Astrocyte (in vitro differentiated cells and primary cell): ENCODE measurements around the gene CDHR2. TPM values are rescaled to one million over a fixed set of nuclear protein-coding genes. Genes with fewer than 3 reads are reported as not detected.

ENCODE experiments used
- DNase-seq: peaks from one replicate; pipeline ENCODE4 v3.0.0-alpha.2; 2010; ENCODE audit warnings: low read depth
- FAIRE-seq: peaks from 2 replicates; lab custom pipeline; 2011; peaks lifted over from hg19 to GRCh38; lab: Jason Lieb, UNC
- H2AFZ ChIP-seq: 2 replicates; pipeline ENCODE4 v1.6.0; 2012; ENCODE audit warnings: low read depth, low read length, inconsistent platforms
- H3K27ac ChIP-seq: 2 replicates; pipeline ENCODE4 v1.5.1; 2011; ENCODE audit warnings: low read depth, low read length, inconsistent platforms
- H3K27me3 ChIP-seq: 2 replicates; pipeline ENCODE4 v1.6.0; 2011; ENCODE audit warnings: low read length, inconsistent platforms; ENCODE audit not compliant: insufficient read depth
- H3K36me3 ChIP-seq: 2 replicates; pipeline ENCODE4 v1.5.1; 2011; ENCODE audit warnings: low read length, inconsistent platforms; ENCODE audit not compliant: insufficient read depth
- H3K4me1 ChIP-seq: 2 replicates; pipeline ENCODE4 v1.5.1; 2011; ENCODE audit warnings: low read length, inconsistent platforms; ENCODE audit not compliant: insufficient read depth
- H3K4me2 ChIP-seq: 2 replicates; pipeline ENCODE4 v1.6.0; 2012; ENCODE audit warnings: low read length, inconsistent platforms
- H3K4me3 ChIP-seq: 2 replicates; pipeline ENCODE4 v1.5.1; 2011; ENCODE audit warnings: low read depth, mild to moderate bottlenecking, low read length, inconsistent platforms; ENCODE audit not compliant: insufficient read depth
- H3K79me2 ChIP-seq: 2 replicates; pipeline ENCODE4 v1.6.0; 2012; ENCODE audit warnings: mild to moderate bottlenecking, low read length, inconsistent platforms; ENCODE audit not compliant: insufficient read depth
- H3K9ac ChIP-seq: 2 replicates; pipeline ENCODE4 v1.6.0; 2012; ENCODE audit warnings: mild to moderate bottlenecking, low read length, inconsistent platforms
- H3K9me3 ChIP-seq: 2 replicates; pipeline ENCODE4 v1.5.1; 2012; ENCODE audit warnings: low read depth, mild to moderate bottlenecking, low read length, inconsistent platforms; ENCODE audit not compliant: insufficient read depth
- H4K20me1 ChIP-seq: 2 replicates; pipeline ENCODE4 v1.6.0; 2012; ENCODE audit warnings: low read length, inconsistent platforms; ENCODE audit not compliant: insufficient read depth
- H3K27ac Mint-ChIP-seq: one replicate; pipeline ENCODE4 v1.8.0; 2021; ENCODE audit warnings: mild to moderate bottlenecking, mixed read lengths; ENCODE audit not compliant: unreplicated experiment
- H3K27me3 Mint-ChIP-seq: one replicate; pipeline ENCODE4 v1.8.0; 2021; ENCODE audit warnings: low read depth, mixed read lengths; ENCODE audit not compliant: unreplicated experiment
- H3K36me3 Mint-ChIP-seq: one replicate; pipeline ENCODE4 v1.8.0; 2021; ENCODE audit warnings: low read depth, mixed read lengths; ENCODE audit not compliant: unreplicated experiment
- H3K4me1 Mint-ChIP-seq: one replicate; pipeline ENCODE4 v1.8.0; 2021; ENCODE audit warnings: low read depth, mixed read lengths; ENCODE audit not compliant: unreplicated experiment
- H3K4me3 Mint-ChIP-seq: one replicate; pipeline ENCODE4 v1.8.0; 2021; ENCODE audit warnings: mild to moderate bottlenecking, moderate library complexity, mixed read lengths; ENCODE audit not compliant: unreplicated experiment
- H3K9me3 Mint-ChIP-seq: one replicate; pipeline ENCODE4 v1.8.0; 2021; ENCODE audit warnings: mild to moderate bottlenecking, mixed read lengths; ENCODE audit not compliant: unreplicated experiment
- EZH2 ChIP-seq: IDR thresholded peaks from 2 replicates; pipeline ENCODE4 v1.6.1; 2012; ENCODE audit warnings: mild to moderate bottlenecking, low read length, inconsistent platforms; ENCODE audit not compliant: insufficient read depth
- total RNA-seq: library from RNA; stranded (reverse); gene quantifications from 2 replicates; pipeline ENCODE4 v1.2.1, GENCODE V29; 2021
- TF ChIP-seq, protein P1 (sequence below): IDR thresholded peaks from 2 replicates; pipeline ENCODE4 v1.5.1; 2011; ENCODE audit warnings: low read depth, mild to moderate bottlenecking, inconsistent platforms, low read length, moderate library complexity; ENCODE audit not compliant: insufficient read depth

The CDHR2 gene
- total RNA-seq, 1 donor from 2014 or later = 0.43 TPM

DNA sequence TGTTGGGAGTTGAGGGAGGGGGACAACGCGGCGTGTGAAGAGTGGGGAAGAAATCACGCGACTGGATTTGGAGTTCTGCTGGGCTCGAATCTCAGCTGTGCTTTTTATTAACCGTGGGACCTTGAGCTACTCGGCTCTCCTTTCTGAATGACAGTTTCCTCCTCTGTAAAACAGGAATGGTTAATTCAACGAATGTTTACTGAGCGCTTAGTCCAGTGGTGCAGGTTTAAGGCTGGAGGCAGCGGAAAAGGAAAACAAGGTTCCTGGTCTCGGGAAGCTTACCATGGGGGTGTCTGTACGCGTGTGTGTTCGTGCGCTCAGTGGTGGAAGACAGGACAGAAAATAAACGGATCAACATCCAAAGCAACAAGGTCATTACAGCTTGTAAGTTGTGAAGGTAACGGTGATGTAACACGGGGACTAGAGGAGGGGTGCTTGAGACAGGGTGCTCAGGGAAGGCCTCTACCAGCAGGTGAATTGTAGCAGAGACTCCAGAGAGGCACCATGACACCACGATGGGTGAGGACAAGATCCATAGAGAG is 81.6 kb downstream of the CDHR2 start:
- peak overlapping the region; percentile 89 for H3K4me2 ChIP-seq
- H3K4me3 Mint-ChIP-seq = peak overlapping the region; percentile 75
- FAIRE-seq (no peak), DNase-seq (no peak)
- H3K9ac ChIP-seq = peak overlapping the region; percentile 52
- peaks cover 3% of the 10 kb centered on the region for H3K36me3 Mint-ChIP-seq
- H3K9me3 Mint-ChIP-seq = peaks cover 3% of the 10 kb centered on the region
- H3K27ac ChIP-seq = no peak overlapping the region
- peaks cover 53% of the 10 kb centered on the region for H3K27me3 ChIP-seq
- H3K9me3 ChIP-seq = no peaks in the 10 kb centered on the region
- peaks cover 65% of the 10 kb centered on the region for H3K27me3 Mint-ChIP-seq
- peak overlapping the region; percentile 76 for H2AFZ ChIP-seq
- H3K36me3 ChIP-seq = no peaks in the 10 kb centered on the region
- H4K20me1 ChIP-seq = peaks cover 3% of the 10 kb centered on the region
- H3K4me1 Mint-ChIP-seq = peaks cover 21% of the 10 kb centered on the region
- TF ChIP-seq, protein P1, sequence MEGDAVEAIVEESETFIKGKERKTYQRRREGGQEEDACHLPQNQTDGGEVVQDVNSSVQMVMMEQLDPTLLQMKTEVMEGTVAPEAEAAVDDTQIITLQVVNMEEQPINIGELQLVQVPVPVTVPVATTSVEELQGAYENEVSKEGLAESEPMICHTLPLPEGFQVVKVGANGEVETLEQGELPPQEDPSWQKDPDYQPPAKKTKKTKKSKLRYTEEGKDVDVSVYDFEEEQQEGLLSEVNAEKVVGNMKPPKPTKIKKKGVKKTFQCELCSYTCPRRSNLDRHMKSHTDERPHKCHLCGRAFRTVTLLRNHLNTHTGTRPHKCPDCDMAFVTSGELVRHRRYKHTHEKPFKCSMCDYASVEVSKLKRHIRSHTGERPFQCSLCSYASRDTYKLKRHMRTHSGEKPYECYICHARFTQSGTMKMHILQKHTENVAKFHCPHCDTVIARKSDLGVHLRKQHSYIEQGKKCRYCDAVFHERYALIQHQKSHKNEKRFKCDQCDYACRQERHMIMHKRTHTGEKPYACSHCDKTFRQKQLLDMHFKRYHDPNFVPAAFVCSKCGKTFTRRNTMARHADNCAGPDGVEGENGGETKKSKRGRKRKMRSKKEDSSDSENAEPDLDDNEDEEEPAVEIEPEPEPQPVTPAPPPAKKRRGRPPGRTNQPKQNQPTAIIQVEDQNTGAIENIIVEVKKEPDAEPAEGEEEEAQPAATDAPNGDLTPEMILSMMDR = no peak
- no peak for TF ChIP-seq EZH2
- peaks cover 10% of the 10 kb centered on the region for H3K4me1 ChIP-seq
- H3K27ac Mint-ChIP-seq = no peak overlapping the region
- H3K4me3 ChIP-seq = peak overlapping the region; percentile 49
- H3K79me2 ChIP-seq = no peaks in the 10 kb centered on the region

DNA sequence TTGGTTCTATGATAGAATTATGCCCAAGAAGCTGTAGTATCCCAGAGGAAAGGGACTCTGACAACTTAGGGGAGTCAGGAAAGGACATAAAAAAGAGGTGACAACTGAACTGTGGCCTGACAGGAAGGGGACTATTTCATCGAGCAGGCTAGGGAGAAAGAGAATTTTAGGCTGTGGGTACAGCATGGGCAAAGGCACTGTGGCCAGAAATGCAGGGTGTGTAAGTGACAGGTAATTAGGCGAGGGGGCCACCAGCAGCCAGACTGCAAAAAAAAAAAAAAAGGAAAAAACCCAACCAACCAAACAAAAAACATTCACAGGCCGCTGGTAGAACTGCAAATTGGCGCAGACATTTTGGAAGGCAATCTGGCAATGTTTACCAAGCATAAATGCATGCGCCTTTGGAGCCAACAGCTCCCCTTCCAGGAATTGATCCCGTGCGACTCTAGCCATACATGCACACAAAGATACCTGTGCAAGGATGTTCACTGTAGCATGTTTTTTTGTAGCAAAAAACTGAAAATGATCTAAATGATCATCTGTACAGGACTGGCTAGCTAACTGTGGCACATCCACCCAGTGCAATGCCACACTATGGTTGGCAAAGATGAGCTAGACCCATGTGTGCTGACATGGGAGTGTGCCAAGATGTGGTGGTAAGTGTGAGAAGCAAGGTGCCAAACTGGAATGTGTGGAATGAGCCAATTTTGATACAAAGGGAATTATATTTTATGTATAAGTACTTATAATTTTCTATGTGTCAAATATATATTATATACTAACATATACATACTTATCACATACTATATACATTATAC is 82.5 kb downstream of the CDHR2 start:
- peaks cover 18% of the 10 kb centered on the region for H3K4me1 Mint-ChIP-seq
- Histone ChIP-seq H3K9me3 (no peaks in the 10 kb centered on the region), H3K36me3 (no peaks in the 10 kb centered on the region), H3K27me3 (peaks cover 52% of the 10 kb centered on the region), H3K27ac (no peak overlapping the region), H3K4me1 (peaks cover 10% of the 10 kb centered on the region), H3K4me3 (no peak overlapping the region), H2AFZ (no peak overlapping the region), H3K9ac (no peak overlapping the region), H3K79me2 (no peaks in the 10 kb centered on the region), H4K20me1 (peaks cover 3% of the 10 kb centered on the region), H3K4me2 (no peak overlapping the region)
- DNase-seq = no peak
- peaks cover 4% of the 10 kb centered on the region for H3K9me3 Mint-ChIP-seq
- TF ChIP-seq EZH2 = no peak
- TF ChIP-seq, protein P1 = no peak
- FAIRE-seq = no peak
- no peak overlapping the region for H3K27ac Mint-ChIP-seq
- peaks cover 2% of the 10 kb centered on the region for H3K36me3 Mint-ChIP-seq
- H3K4me3 Mint-ChIP-seq = no peak overlapping the region
- peaks cover 68% of the 10 kb centered on the region for H3K27me3 Mint-ChIP-seq

DNA sequence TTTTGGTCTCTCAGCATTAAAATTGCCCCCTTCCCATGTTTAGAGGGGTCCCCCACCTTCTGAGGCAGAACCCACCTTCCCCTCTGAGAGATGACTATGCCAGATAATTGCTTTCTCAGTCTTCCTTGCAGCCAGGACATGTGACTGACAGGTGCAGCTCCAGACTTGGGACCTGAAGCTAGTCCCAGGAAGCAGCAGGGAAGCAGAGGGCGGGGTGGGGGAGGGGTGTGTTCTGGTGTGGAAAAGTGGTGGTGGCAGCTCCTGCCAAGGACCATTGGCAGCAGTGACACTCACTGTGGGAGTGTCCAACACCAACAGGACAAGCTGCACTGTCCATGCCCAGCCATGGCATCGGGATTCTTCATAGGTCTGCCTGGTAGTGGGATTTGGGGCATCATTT is 83.6 kb downstream of the CDHR2 start:
- peaks cover 71% of the 10 kb centered on the region for H3K27me3 Mint-ChIP-seq
- H3K9me3 Mint-ChIP-seq = peaks cover 4% of the 10 kb centered on the region
- H3K4me1 ChIP-seq = peaks cover 10% of the 10 kb centered on the region
- H3K9ac ChIP-seq = no peak overlapping the region
- H3K27ac Mint-ChIP-seq = no peak overlapping the region
- FAIRE-seq (no peak), DNase-seq (no peak)
- H2AFZ ChIP-seq = no peak overlapping the region
- no peak overlapping the region for H3K4me3 Mint-ChIP-seq
- TF ChIP-seq, protein P1 = no peak
- no peak for TF ChIP-seq EZH2
- peaks cover 53% of the 10 kb centered on the region for H3K27me3 ChIP-seq
- peaks cover 3% of the 10 kb centered on the region for H4K20me1 ChIP-seq
- H3K9me3 ChIP-seq = no peaks in the 10 kb centered on the region
- no peaks in the 10 kb centered on the region for H3K36me3 Mint-ChIP-seq
- H3K36me3 ChIP-seq = no peaks in the 10 kb centered on the region
- H3K79me2 ChIP-seq = no peaks in the 10 kb centered on the region
- H3K27ac ChIP-seq = no peak overlapping the region
- H3K4me3 ChIP-seq = no peak overlapping the region
- no peak overlapping the region for H3K4me2 ChIP-seq
- H3K4me1 Mint-ChIP-seq = peaks cover 12% of the 10 kb centered on the region
